K562 (cell line): ENCODE results near the gene GALNT12. TPM values are rescaled to one million over a fixed set of nuclear protein-coding genes. Genes with fewer than 3 reads are reported as not detected.

Source experiments
- ARID3B ChIP-seq: fragments of 250-450 bp; sonication (Bioruptor Pico); IDR thresholded peaks from 2 replicates; pipeline ENCODE4 v1.4.0; 2020; ENCODE audit warnings: borderline replicate concordance
- CREB5 ChIP-seq: fragments of 250-450 bp; sonication (Bioruptor Pico); IDR thresholded peaks from 2 replicates; pipeline ENCODE4 v1.5.0; 2020; ENCODE audit warnings: mild to moderate bottlenecking
- ETV6 ChIP-seq, 3 experiments: fragments of 150-350 bp in 1 of 3; sonication (generic) in 1 of 3; formaldehyde crosslinking in 1 of 3; IDR thresholded peaks; 2 replicates each; pipeline versions ENCODE4 v1.6.1 to v1.8.0; 2014 to 2022; ENCODE audit warnings: borderline replicate concordance in 2 of 3, low read depth in 2 of 3, antibody characterized with exemption in 1 of 3, low read length in 1 of 3, mild to moderate bottlenecking in 1 of 3, missing genetic modification reagents in 1 of 3
- HCFC1 ChIP-seq: IDR thresholded peaks from 2 replicates; pipeline ENCODE4 v1.6.1; 2012; ENCODE audit warnings: low read depth, low read length, improper control_type of control experiment
- HDAC8 ChIP-seq: fragments of 450-650 bp; IDR thresholded peaks from 2 replicates; pipeline ENCODE4 v1.6.1; 2016; ENCODE audit warnings: mild to moderate bottlenecking, missing genetic modification characterization, moderate library complexity, missing compliant biosample characterization
- JUND ChIP-seq, 2 experiments: IDR thresholded peaks; 2 replicates in 1 of 2; 3 replicates in 1 of 2; pipeline ENCODE4 v1.6.1; 2011; ENCODE audit warnings: borderline replicate concordance in 2 of 2, low read depth in 2 of 2, low read length in 2 of 2, improper control_type of control experiment in 1 of 2, missing biosample characterization in 1 of 2, missing genetic modification characterization in 1 of 2, missing genetic modification reagents in 1 of 2
- NFXL1 ChIP-seq: fragments of 450-650 bp; formaldehyde crosslinking; IDR thresholded peaks from 2 replicates; pipeline ENCODE4 v1.4.0; 2021; ENCODE audit warnings: mild to moderate bottlenecking
- STAT5B ChIP-seq: fragments of 250-450 bp; sonication (Bioruptor Pico); IDR thresholded peaks from 2 replicates; pipeline ENCODE4 v1.8.0; 2021; ENCODE audit warnings: mild to moderate bottlenecking, inconsistent platforms
- TAF1 ChIP-seq: IDR thresholded peaks from 2 replicates; pipeline ENCODE4 v1.6.1; 2011; ENCODE audit warnings: mild to moderate bottlenecking, low read length, moderate library complexity; ENCODE audit not compliant: insufficient read depth, control insufficient read depth, severe bottlenecking; ENCODE audit errors: extremely low read depth
- TFAP4 ChIP-seq: sonication (generic); formaldehyde crosslinking; IDR thresholded peaks from 2 replicates; pipeline ENCODE4 v1.8.0; 2022; ENCODE audit warnings: missing genetic modification reagents, mild to moderate bottlenecking, moderate library complexity, borderline replicate concordance
- ZNF318 ChIP-seq, 2 experiments: fragments of 450-650 bp; IDR thresholded peaks; 2 replicates each; pipeline ENCODE4 v1.6.1; 2016; ENCODE audit warnings: mild to moderate bottlenecking in 2 of 2, borderline replicate concordance in 1 of 2, low read depth in 1 of 2, moderate library complexity in 1 of 2
- ZNF408 ChIP-seq: fragments of 250-450 bp; sonication (Bioruptor Pico); IDR thresholded peaks from 2 replicates; pipeline ENCODE4 v1.4.0; 2020; ENCODE audit warnings: low read depth, mild to moderate bottlenecking, moderate library complexity
- polyA plus RNA-seq, 8 experiments: library from polyadenylated mRNA; depleted of rRNA in 4 of 8; stranded (reverse) in 5 of 8; unstranded in 3 of 8; fragments of >200 nt; fragmentation: Nextera tagmentation in 2 of 8; fragmentation: Illumina TruSeq in 1 of 8; extraction: Ambion mirVana in 2 of 8; extraction: Trizol in 1 of 8; gene quantifications; 2 replicates each; pipeline versions ENCODE4 v1.2.1 to v1.2.3, GENCODE V29; 2011 to 2014; ENCODE audit warnings: inconsistent platforms in 1 of 8, missing spikeins in 1 of 8
- total RNA-seq, 7 experiments: library from RNA; depleted of rRNA in 6 of 7; stranded (reverse); fragments of >200 nt in 6 of 7; fragmentation: Illumina TruSeq in 2 of 7; extraction: Trizol in 2 of 7; gene quantifications; 2 replicates each; pipeline versions ENCODE4 v1.2.1 to v1.2.3, GENCODE V29; 2011 to 2021; ENCODE audit warnings: low replicate concordance in 1 of 7

GALNT12 gene
- total and polyA plus RNA-seq, 9 of the 15 experiments (the other 6 are each of a cell fraction or from before 2014, with no cell fraction given) = 29.7 to 82.9 (median 44.2) TPM

GRCh38 chr9:98848450-98849149 lies 41.1 kb downstream of the GALNT12 start (continued):
- TF ChIP-seq NFXL1 = no peak
- TF ChIP-seq HCFC1 = no peak
- no peak for TF ChIP-seq STAT5B (CRISPR knock-in tag)
- no peak for TF ChIP-seq TAF1
- TF ChIP-seq CREB5 (CRISPR knock-in tag) = no peak
- peak; percentile 71; the same call in 1 of the 2 replicates for TF ChIP-seq JUND (IDR thresholded peaks at IDR 0.05; ENCODE audit: borderline replicate concordance, low read depth, low read length)
- TF ChIP-seq JUND (tag; IDR thresholded peaks at IDR 0.05; ENCODE audit: borderline replicate concordance, low read depth, low read length) = peak; percentile 65; the same call in 1 of the 3 replicates
- no peak for TF ChIP-seq ARID3B (CRISPR knock-in tag)
- TF ChIP-seq ZNF318 (IDR thresholded peaks at IDR 0.05; ENCODE audit: borderline replicate concordance in 1 of 2, low read depth in 1 of 2) = no peak; a peak in 1 of 4 replicates
- no peak for TF ChIP-seq HDAC8 (tag)
- TF ChIP-seq TFAP4 (CRISPR knock-in tag) = no peak
- TF ChIP-seq ETV6 (IDR thresholded peaks at IDR 0.05; ENCODE audit: borderline replicate concordance in 1 of 2, low read depth in 2 of 2, low read length in 1 of 2) = no peak
- no peak for TF ChIP-seq ETV6 (CRISPR knock-in tag; IDR thresholded peaks at IDR 0.05; ENCODE audit: borderline replicate concordance)
- TF ChIP-seq ZNF408 (CRISPR knock-in tag) = no peak
